K562 (cell line): ENCODE measurements around the gene MEGF11. TPM values are rescaled to one million over a fixed set of nuclear protein-coding genes. Genes with fewer than 3 reads are reported as not detected.

Experiments used
- ATAC-seq: fragments of 200-7000 bp; cut with Tn5 transposase; 3 replicates; pipeline ENCODE4 v1.9.1; 2020; ENCODE audit warnings: moderate library complexity
- BruUV-seq: library from RNA; stranded (reverse); fragments of 400-500 nt; replicated peaks from 2 replicates; lab custom pipeline; 2021; lab: Mats Ljungman, UMichigan
- CTCF ChIA-PET: fragments of 300-600 bp; formaldehyde crosslinking; extraction: SDS; loops from one replicate; lab custom pipeline; 2021; ENCODE audit warnings: low intra/inter-chr PET ratio; lab: Yijun Ruan, JAX
- POLR2A ChIA-PET: fragments of 300-600, 350-650 bp; sonication (Branson Sonifier 250); formaldehyde crosslinking; extraction: SDS; loops from one replicate; lab custom pipeline; 2021; ENCODE audit warnings: antibody characterized with exemption, inconsistent platforms; lab: Yijun Ruan, JAX
- DNase-seq, 4 experiments: peaks; one replicate each; pipeline versions ENCODE4 v3.0.0 to v3.0.0-alpha.2; 2011 to 2018; ENCODE audit warnings: low spot score in 3 of 4, mixed read lengths in 3 of 4; ENCODE audit errors: extremely low read depth in 1 of 4
- FAIRE-seq: peaks from 2 replicates; lab custom pipeline; 2011; peaks lifted over from hg19 to GRCh38; lab: Jason Lieb, UNC
- H2AFZ ChIP-seq: 2 replicates; pipeline ENCODE4 v1.6.0; 2011; ENCODE audit warnings: low read depth, low read length, control low read depth, inconsistent platforms
- H3K27ac ChIP-seq: fragments of 200-600 bp; 3 replicates; pipeline ENCODE4 v1.8.0; 2011; ENCODE audit warnings: low read depth, mild to moderate bottlenecking, control low read depth, inconsistent platforms, low read length, moderate library complexity, mixed read lengths; ENCODE audit errors: extremely low read depth
- H3K27me3 ChIP-seq, 2 experiments: fragments of 300-600 bp in 1 of 2; 2 replicates in 1 of 2; 3 replicates in 1 of 2; pipeline versions ENCODE4 v1.6.0 to v1.8.0; 2011; ENCODE audit warnings: inconsistent platforms in 2 of 2, low read length in 2 of 2, mild to moderate bottlenecking in 1 of 2, mixed read lengths in 1 of 2, moderate library complexity in 1 of 2; ENCODE audit not compliant: control insufficient read depth in 2 of 2, insufficient read depth in 2 of 2
- H3K36me3 ChIP-seq: fragments of 300-600 bp; 3 replicates; pipeline ENCODE4 v1.8.0; 2011; ENCODE audit warnings: mild to moderate bottlenecking, low read length, inconsistent platforms; ENCODE audit not compliant: control insufficient read depth, insufficient read depth
- H3K4me1 ChIP-seq, 2 experiments: fragments of 200-600 bp in 1 of 2; replicated peaks in 1 of 2; 2 replicates in 1 of 2; 3 replicates in 1 of 2; pipeline versions ENCODE4 v1.5.1 to v1.8.0; 2011; ENCODE audit warnings: inconsistent platforms in 2 of 2, low read length in 2 of 2, mild to moderate bottlenecking in 1 of 2, mixed read lengths in 1 of 2, moderate library complexity in 1 of 2; ENCODE audit not compliant: control insufficient read depth in 2 of 2, insufficient read depth in 2 of 2
- H3K4me2 ChIP-seq: 2 replicates; pipeline ENCODE4 v1.6.1; 2011; ENCODE audit warnings: low read length, control low read depth, inconsistent platforms, mixed read lengths; ENCODE audit not compliant: insufficient read depth
- H3K4me3 ChIP-seq: fragments of 200-600 bp; sonication (generic), shearing (Covaris generic); 2 replicates; pipeline ENCODE4 v1.5.1; 2016; ENCODE audit warnings: control low read depth, inconsistent platforms
- H3K79me2 ChIP-seq: fragments of 200-600 bp; 3 replicates; pipeline ENCODE4 v1.8.0; 2011; ENCODE audit warnings: low read length, inconsistent platforms; ENCODE audit not compliant: control insufficient read depth, insufficient read depth
- H3K9ac ChIP-seq, 2 experiments: 2 replicates each; pipeline versions ENCODE4 v1.6.0 to v1.6.1; 2011; ENCODE audit warnings: low read depth in 2 of 2, low read length in 2 of 2, control low read depth in 1 of 2, inconsistent platforms in 1 of 2, mild to moderate bottlenecking in 1 of 2, mixed read lengths in 1 of 2; ENCODE audit not compliant: insufficient read depth in 1 of 2
- H3K9me1 ChIP-seq: one replicate; pipeline ENCODE4 v1.6.0; 2011; ENCODE audit warnings: inconsistent platforms, mild to moderate bottlenecking, low read length, moderate library complexity; ENCODE audit not compliant: control insufficient read depth, insufficient read depth
- H3K9me3 ChIP-seq: replicated peaks from 2 replicates; pipeline ENCODE4 v1.5.1; 2011; ENCODE audit warnings: low read depth, low read length, inconsistent platforms; ENCODE audit not compliant: control insufficient read depth, insufficient read depth
- H4K20me1 ChIP-seq: replicated peaks from 2 replicates; pipeline ENCODE4 v1.6.1; 2011; ENCODE audit warnings: low read length, inconsistent platforms, mixed read lengths; ENCODE audit not compliant: control insufficient read depth, insufficient read depth
- CTCFL ChIP-seq: IDR thresholded peaks from 2 replicates; pipeline ENCODE4 v1.6.1; 2011; ENCODE audit warnings: borderline replicate concordance, low read depth, mild to moderate bottlenecking, moderate library complexity, low read length; ENCODE audit not compliant: insufficient read depth, poor library complexity, severe bottlenecking
- CUX1 ChIP-seq: fragments of 200-800 bp; sonication (Bioruptor generic); IDR thresholded peaks from 2 replicates; pipeline ENCODE4 v1.6.1; 2016; ENCODE audit warnings: missing genetic modification characterization, missing compliant biosample characterization
- ETV5 ChIP-seq: sonication (generic); formaldehyde crosslinking; IDR thresholded peaks from 2 replicates; pipeline ENCODE4 v1.4.0; 2020; ENCODE audit warnings: low read depth, mild to moderate bottlenecking, missing genetic modification reagents
- FOXK1 ChIP-seq: sonication (generic); formaldehyde crosslinking; IDR thresholded peaks from 2 replicates; pipeline ENCODE4 v1.8.0; 2022; ENCODE audit warnings: missing genetic modification reagents, mild to moderate bottlenecking, borderline replicate concordance
- FUS ChIP-seq: fragments of 200-400 bp; formaldehyde crosslinking; optimal IDR thresholded peaks from 2 replicates; pipeline ENCODE3; 2017; ENCODE audit warnings: low read depth, low read length
- HIVEP1 ChIP-seq: fragments of 250-450 bp; sonication (Bioruptor Pico); IDR thresholded peaks from 2 replicates; pipeline ENCODE4 v1.4.0; 2020; ENCODE audit warnings: mild to moderate bottlenecking
- NFIX ChIP-seq: fragments of 250-450 bp; sonication (Bioruptor Pico); IDR thresholded peaks from 2 replicates; pipeline ENCODE4 v1.4.0; 2020; ENCODE audit warnings: low read depth, mild to moderate bottlenecking, moderate library complexity
- PTRF ChIP-seq: fragments of 450-650 bp; IDR thresholded peaks from 2 replicates; pipeline ENCODE4 v1.6.1; 2016; ENCODE audit warnings: mild to moderate bottlenecking, missing genetic modification characterization, missing compliant biosample characterization
- RBM14 ChIP-seq: fragments of 200-400 bp; formaldehyde crosslinking; IDR thresholded peaks from 2 replicates; pipeline ENCODE4 v1.6.1; 2018; ENCODE audit warnings: low read depth, mild to moderate bottlenecking, low read length, moderate library complexity, borderline replicate concordance; ENCODE audit not compliant: insufficient read depth
- TSC22D4 ChIP-seq: fragments of 450-650 bp; IDR thresholded peaks from 2 replicates; pipeline ENCODE4 v1.6.1; 2016; ENCODE audit warnings: missing genetic modification characterization, missing biosample characterization, control low read depth
- ZC3H11A ChIP-seq: IDR thresholded peaks from 2 replicates; pipeline ENCODE4 v1.6.1; 2012; ENCODE audit warnings: low read depth, low read length, improper control_type of control experiment
- ZNF184 ChIP-seq: sonication (generic); formaldehyde crosslinking; IDR thresholded peaks from 2 replicates; pipeline ENCODE4 v1.5.0; 2020; ENCODE audit warnings: missing genetic modification reagents
- ZNF316 ChIP-seq: fragments of 450-650 bp; IDR thresholded peaks from 2 replicates; pipeline ENCODE4 v1.6.1; 2016
- ZNF780A ChIP-seq: fragments of 250-450 bp; sonication (Bioruptor Pico); IDR thresholded peaks from 2 replicates; pipeline ENCODE4 v1.5.0; 2021; ENCODE audit warnings: mild to moderate bottlenecking
- WGBS: fragments of 100-300 bp; shearing (Covaris generic); methylation state at CpG from one replicate; pipeline ENCODE4 v1.1.6; 2016; ENCODE audit warnings: low coverage, mixed read lengths; ENCODE audit not compliant: insufficient coverage; ENCODE audit errors: missing lambda C conversion rate; 5-methylcytosine and 5-hydroxymethylcytosine counted together
- in situ Hi-C: fragments of 300-500 bp; cut with MboI; formaldehyde crosslinking; loops from 4 replicates; pipeline ENCODE4 v1.15.0; 2018; ENCODE audit warnings: inconsistent platforms, mixed read lengths
- intact Hi-C: fragments of 100-400 bp; cut with micrococcal nuclease; formaldehyde crosslinking; loops from 2 replicates; pipeline ENCODE4 v1.14.2; 2022
- polyA plus RNA-seq, 8 experiments: library from polyadenylated mRNA; depleted of rRNA in 4 of 8; stranded (reverse) in 5 of 8; unstranded in 3 of 8; fragments of >200 nt; fragmentation: Nextera tagmentation in 2 of 8; fragmentation: Illumina TruSeq in 1 of 8; extraction: Ambion mirVana in 2 of 8; extraction: Trizol in 1 of 8; gene quantifications; 2 replicates each; pipeline versions ENCODE4 v1.2.1 to v1.2.3, GENCODE V29; 2011 to 2014; ENCODE audit warnings: inconsistent platforms in 1 of 8, missing spikeins in 1 of 8
- total RNA-seq, 7 experiments: library from RNA; depleted of rRNA in 6 of 7; stranded (reverse); fragments of >200 nt in 6 of 7; fragmentation: Illumina TruSeq in 2 of 7; extraction: Trizol in 2 of 7; gene quantifications; 2 replicates each; pipeline versions ENCODE4 v1.2.1 to v1.2.3, GENCODE V29; 2011 to 2021; ENCODE audit warnings: low replicate concordance in 1 of 7
- TF ChIP-seq, protein P1 (sequence below): fragments of 250-450 bp; sonication (Bioruptor Pico); IDR thresholded peaks from 2 replicates; pipeline ENCODE4 v1.5.0; 2021

The MEGF11 gene
- total and polyA plus RNA-seq, 9 of the 15 experiments (the other 6 are each of a cell fraction or from before 2014, with no cell fraction given): 0.06 to 0.23 (median 0.20) TPM; not detected in 6

- no peak for TF ChIP-seq CTCFL
- TF ChIP-seq ETV5: no peak
- no peak for TF ChIP-seq ZC3H11A
These were observed 206.8 kb downstream of the MEGF11 start (continued) for GRCh38 chr15:66046751-66047150.

DNA sequence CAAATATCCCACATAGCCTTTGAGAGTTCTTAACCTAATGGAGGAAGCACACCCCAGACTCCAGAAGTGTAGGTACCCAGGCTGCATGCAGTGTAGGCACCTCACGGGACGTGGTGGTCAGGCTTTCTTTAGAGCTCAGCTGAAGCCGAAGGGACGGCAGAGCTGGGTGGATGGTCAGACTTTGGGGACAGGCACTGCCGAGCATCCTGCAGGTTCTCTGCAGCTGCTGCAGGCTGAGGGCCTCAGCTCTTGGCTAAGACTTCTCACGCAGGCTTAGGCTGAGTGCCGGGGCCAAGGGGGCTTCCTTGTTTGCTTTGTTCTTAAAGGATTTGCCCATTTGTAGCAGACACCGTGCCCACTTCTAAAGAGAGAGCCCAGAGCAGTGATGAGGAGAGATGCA, 207.2 kb downstream of the MEGF11 start:
- intact Hi-C loops: no loop called here
- Histone ChIP-seq H3K36me3 (no peaks in the 10 kb centered on the region), H2AFZ (no peak overlapping the region), H3K79me2 (no peaks in the 10 kb centered on the region), H3K9ac (no peak overlapping the region), H3K4me1 (no peaks in the 10 kb centered on the region), H3K27me3 (peaks cover 10 to 45% of the 10 kb centered on the region in 2 experiments; a peak in 3 of 5 replicates), H3K4me3 (no peak overlapping the region), H3K9me1 (no peaks in the 10 kb centered on the region), H3K4me2 (no peak overlapping the region), H3K9me3 (no peaks in the 10 kb centered on the region), H4K20me1 (no peaks in the 10 kb centered on the region), H3K27ac (no peak overlapping the region)
- no peak for DNase-seq
- CTCF ChIA-PET: no interaction called here
- BruUV-seq: no TSS peak
- no peak for ATAC-seq
- FAIRE-seq: no peak
- POLR2A ChIA-PET: no interaction called here
- in situ Hi-C loops: no loop called here
- WGBS: 0% methylated on average over 8 of the region's 8 CpGs
- TF ChIP-seq NFIX (no peak), ETV5 (no peak), RBM14 (no peak), FUS (no peak), TSC22D4 (tag) (no peak), HIVEP1 (CRISPR knock-in tag) (no peak), CUX1 (no peak), PTRF (no peak), ZNF780A (no peak), ZNF316 (no peak), ZNF184 (no peak), FOXK1 (CRISPR knock-in tag) (no peak)
- TF ChIP-seq, protein P1, sequence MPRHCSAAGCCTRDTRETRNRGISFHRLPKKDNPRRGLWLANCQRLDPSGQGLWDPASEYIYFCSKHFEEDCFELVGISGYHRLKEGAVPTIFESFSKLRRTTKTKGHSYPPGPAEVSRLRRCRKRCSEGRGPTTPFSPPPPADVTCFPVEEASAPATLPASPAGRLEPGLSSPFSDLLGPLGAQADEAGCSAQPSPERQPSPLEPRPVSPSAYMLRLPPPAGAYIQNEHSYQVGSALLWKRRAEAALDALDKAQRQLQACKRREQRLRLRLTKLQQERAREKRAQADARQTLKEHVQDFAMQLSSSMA (CRISPR knock-in tag): no peak
